Activated CD4-positive, alpha-beta T cell treated with anti-CD3 and anti-CD28 coated beads, Interleukin-2, Interleukin-6, amounts not matched to agents 100 ng/mL and 50 ng/mL, durations not matched to agents 16 hours and 8 hours (primary cell): ENCODE results near the gene CHST3.

Experiments used
- DNase-seq: peaks from one replicate; pipeline ENCODE4 v3.0.0-alpha.2; 2020

The CHST3 gene

GRCh38 chr10:72061491-72061890 is 97.3 kb downstream of the CHST3 start:
- DNase-seq: no peak

GRCh38 chr10:72061930-72062329 is 97.7 kb downstream of the CHST3 start:
- no peak for DNase-seq

- no peak for DNase-seq
Observed at GRCh38 chr10:72062382-72062781, 98.2 kb downstream of the CHST3 start.
